HG03159 (cell line): ENCODE results near the gene CCDC83.
"Not testable (repeated sequence)": the region's sequence is repeated elsewhere in the genome, so short reads cannot be mapped to it uniquely, and the experiment has no call there.

ENCODE experiments used
- ATAC-seq: cut with Tn5 transposase; IDR thresholded peaks from one replicate; pipeline ENCODE4 v1.9.1; 2021; ENCODE audit warnings: mild to moderate bottlenecking, moderate library complexity; ENCODE audit not compliant: unreplicated experiment

Gene CCDC83

GRCh38 chr11:85886089-85887056 lies 31.2 kb downstream of the CCDC83 start:
- ATAC-seq = no peak

- ATAC-seq = no peak
These were observed 33.9 kb downstream of the CCDC83 start for GRCh38 chr11:85889108-85889507.

GRCh38 chr11:85889676-85890579 lies 34.7 kb downstream of the CCDC83 start:
- no peak for ATAC-seq

- no peak for ATAC-seq
These were observed 38.2 kb downstream of the CCDC83 start for GRCh38 chr11:85893395-85893794.

DNA sequence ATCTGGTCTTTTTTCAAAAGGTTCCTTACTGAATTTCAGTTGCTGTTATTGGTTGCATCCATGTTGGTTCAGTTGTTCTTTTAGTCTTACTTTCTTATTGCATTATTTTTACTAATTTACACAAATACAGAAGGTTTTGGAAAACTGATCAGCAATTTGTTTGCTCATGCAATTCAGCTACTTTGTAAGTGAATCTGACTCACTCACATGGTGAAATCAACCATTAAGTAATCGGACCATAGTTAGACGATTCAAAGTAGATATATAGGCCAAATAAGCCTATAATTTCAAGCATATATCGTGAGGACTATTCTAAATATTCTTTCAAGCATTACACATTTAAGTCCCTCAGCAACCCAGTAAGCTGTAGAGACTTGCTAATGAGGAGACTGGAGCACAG lies 41.7 kb downstream of the CCDC83 start:
- ATAC-seq = no peak

DNA sequence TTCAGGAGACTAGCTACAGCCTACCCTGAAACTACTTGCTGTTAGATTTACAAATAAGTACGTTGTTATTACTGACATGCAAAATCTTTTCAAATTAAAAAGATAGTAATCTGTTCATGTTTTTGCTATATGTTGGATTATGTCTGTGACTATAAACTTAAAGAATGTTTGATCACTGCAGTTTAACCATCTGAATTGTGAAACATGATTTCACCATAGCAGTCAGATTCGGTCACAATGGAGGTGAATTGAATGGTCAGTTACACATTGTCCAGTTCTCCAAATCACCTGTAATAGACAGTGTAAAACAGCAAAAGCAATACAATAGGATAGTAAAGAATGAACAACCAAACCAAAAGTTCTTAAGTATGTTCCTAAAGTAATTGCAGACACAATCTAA lies 43.3 kb downstream of the CCDC83 start:
- ATAC-seq = no peak

- ATAC-seq = no peak
These were observed 47.2 kb downstream of the CCDC83 start for GRCh38 chr11:85902353-85902752.

- no peak for ATAC-seq
These were observed 48.2 kb downstream of the CCDC83 start for GRCh38 chr11:85903406-85903805.

GRCh38 chr11:85903811-85904210 lies 48.6 kb downstream of the CCDC83 start:
- no peak for ATAC-seq

DNA sequence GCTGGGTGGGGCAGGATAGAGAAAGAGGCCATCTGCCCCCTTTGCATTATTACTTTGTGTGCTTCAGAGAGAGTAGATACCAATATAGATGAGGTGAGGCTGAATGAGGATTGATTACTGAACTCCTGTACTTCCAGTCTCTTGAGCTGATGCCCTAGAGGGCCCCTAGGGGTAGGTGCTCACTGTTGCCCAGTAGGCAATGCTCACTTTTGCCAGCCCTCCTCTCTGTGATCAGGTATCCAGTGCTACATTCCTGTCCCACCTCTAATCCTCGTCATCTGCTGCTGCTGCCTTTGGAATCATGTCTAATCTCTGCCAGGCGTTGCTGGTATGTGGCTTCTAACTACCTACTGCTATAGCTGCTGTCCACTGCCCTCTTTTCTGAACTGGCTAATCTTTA lies 57.2 kb downstream of the CCDC83 start:
- ATAC-seq = no peak

DNA sequence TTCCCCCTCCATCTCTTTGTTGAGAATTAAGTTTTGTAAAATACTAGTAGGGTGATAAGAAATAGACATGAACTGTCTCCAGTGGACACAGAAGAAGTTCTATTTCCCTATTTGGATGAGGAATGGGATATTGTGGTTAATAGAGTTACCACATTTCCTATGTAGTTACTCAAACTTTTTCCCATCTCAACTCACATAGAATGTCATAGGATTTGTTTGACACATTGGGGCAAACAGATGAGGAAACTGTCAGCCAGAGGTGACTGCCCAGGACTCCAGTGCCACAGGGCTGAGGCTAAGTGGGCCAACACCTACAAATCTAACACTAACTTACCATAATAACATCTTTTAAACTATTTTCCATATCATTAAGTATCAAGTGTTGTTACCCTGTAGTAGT lies 58.3 kb downstream of the CCDC83 start:
- ATAC-seq = no peak

GRCh38 chr11:85914425-85914824 lies 59.2 kb downstream of the CCDC83 start:
- ATAC-seq = no peak

GRCh38 chr11:85918910-85919794 lies 64.0 kb downstream of the CCDC83 start:
- no peak for ATAC-seq

GRCh38 chr11:85922367-85922766 lies 67.2 kb downstream of the CCDC83 start:
- peak; percentile 53 for ATAC-seq

GRCh38 chr11:85923455-85923854 lies 68.3 kb downstream of the CCDC83 start:
- ATAC-seq = no peak

DNA sequence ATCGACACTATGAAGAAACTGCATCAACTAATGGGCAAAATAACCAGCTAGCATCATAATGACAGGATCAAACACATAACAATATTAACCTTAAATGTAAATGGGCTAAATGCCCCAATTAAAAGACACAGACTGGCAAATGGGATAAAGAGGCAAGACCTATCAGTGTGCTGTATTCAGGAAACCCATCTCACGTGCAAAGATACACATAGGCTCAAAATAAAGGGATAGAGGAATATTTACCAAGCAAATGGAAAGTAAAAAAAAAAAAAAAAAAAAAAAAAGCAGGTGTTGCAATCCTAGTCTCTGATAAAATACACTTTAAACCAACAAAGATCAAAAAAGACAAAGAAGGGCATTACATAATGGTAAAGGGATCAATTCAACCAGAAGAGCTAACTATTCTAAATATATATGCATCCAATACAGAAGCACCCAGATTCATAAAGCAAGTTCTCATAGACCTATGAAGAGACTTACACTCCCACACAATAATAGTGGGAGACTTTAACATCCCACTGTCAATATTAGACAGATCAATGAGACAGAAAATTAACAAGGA lies 71.6 kb downstream of the CCDC83 start:
- not testable (repeated sequence) for ATAC-seq

DNA sequence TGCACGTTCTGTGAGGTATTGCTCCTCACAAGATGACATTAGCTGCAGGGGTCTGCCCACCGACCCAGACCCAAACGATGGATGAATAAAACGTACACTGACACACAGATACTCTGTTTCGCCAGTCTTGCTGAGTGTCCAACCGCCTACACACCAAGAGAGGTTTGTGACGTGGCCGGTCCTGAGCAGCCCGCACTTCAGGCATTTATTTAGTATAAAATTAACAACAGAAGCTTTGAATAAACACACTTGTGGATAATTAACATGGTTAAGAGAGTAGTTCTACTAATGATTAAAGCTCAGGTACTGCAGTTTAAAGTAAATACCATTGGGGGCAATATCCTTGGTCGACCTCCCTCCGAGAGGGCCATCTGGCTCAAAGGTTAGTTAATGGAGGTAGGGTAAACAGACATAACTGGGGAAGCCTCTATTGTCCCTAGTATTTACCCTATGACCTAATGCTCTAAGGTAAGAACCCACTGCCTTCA lies 75.7 kb downstream of the CCDC83 start:
- ATAC-seq = no peak

GRCh38 chr11:85934596-85935169 lies 79.5 kb downstream of the CCDC83 start:
- ATAC-seq = no peak

DNA sequence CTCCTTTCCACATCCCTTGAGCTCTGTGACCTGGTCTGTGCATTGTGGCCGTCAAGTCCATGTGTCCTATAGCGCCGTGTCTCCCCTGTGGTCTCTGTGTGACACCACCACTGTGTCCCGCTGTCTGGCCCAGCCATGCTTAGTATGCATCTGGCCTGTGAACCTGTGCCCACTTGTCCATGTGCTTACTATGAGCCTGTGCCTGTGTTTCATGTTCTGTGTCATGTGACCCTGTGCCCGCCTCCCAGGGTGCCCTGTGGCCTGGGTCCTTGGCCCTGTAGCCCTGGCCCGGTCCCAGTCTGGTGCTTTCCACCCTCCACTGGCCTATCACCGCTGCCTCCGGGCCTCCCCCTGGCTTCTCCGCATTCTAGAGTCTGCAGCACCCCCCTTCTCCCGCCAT lies 80.6 kb downstream of the CCDC83 start:
- no peak for ATAC-seq

DNA sequence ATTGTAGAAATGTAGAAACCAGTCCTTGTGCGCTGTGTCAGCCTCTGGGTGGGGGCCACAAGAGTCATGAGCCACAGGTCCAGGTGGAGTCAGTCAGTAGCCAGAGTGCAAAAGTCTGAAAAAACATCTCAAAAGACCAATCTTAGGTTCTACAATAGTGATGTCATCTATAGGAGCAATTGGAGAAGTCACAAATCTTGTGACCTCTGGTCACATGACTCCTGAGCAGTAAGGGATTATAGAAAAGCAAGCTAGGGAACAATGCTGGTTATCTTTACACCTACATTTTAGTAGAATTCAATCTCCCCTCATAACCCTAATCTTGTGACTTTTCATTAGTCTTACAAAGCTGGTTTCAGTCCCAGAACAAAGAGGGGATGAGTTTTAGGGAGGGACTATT lies 82.7 kb downstream of the CCDC83 start:
- no peak for ATAC-seq
